ENCODE measurements around the gene SEMA3A. TPM values are rescaled to one million over a fixed set of nuclear protein-coding genes. Genes with fewer than 3 reads are reported as not detected.

SEMA3A gene
- total RNA-seq, 1 experiment from 2014 or later = 32.2 TPM

DNA sequence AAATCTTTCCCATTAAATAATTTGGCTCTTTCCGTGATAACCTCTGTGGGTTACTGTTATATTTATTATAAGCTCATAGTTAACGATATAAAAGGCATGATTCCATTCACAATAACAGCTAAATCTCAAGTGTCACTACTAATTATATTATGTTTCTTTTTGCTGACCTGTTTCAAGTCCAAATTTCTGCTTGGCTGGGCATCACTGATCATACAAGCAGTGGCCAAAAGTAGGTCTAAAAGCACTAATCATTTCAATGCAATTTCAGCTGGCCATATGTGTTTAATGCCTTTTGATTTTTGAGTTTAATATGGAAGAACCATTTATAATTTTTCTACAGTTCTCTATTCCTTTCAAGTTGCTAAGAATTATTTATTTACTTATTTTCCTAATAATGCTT lies 110.7 kb downstream of the SEMA3A start:
- H3K36me3 Mint-ChIP-seq = peaks cover 3% of the 10 kb centered on the region; the same call in 1 of the 2 replicates
- H3K9me3 Mint-ChIP-seq = no peaks in the 10 kb centered on the region
- H3K4me1 Mint-ChIP-seq = peaks cover 12% of the 10 kb centered on the region
- no peak overlapping the region for H3K27ac Mint-ChIP-seq
- H3K4me3 Mint-ChIP-seq = no peak overlapping the region
- no peaks in the 10 kb centered on the region for H3K27me3 Mint-ChIP-seq (ENCODE audit: low read depth)
- POLR2A ChIA-PET = no interaction called here
- no peak for ATAC-seq
- DNase-seq (ENCODE audit: low spot score) = no peak
- no peak for TF ChIP-seq ZBTB21 (CRISPR knock-in tag; IDR thresholded peaks at IDR 0.05; ENCODE audit: borderline replicate concordance)
- CTCF ChIA-PET = no interaction called here

DNA sequence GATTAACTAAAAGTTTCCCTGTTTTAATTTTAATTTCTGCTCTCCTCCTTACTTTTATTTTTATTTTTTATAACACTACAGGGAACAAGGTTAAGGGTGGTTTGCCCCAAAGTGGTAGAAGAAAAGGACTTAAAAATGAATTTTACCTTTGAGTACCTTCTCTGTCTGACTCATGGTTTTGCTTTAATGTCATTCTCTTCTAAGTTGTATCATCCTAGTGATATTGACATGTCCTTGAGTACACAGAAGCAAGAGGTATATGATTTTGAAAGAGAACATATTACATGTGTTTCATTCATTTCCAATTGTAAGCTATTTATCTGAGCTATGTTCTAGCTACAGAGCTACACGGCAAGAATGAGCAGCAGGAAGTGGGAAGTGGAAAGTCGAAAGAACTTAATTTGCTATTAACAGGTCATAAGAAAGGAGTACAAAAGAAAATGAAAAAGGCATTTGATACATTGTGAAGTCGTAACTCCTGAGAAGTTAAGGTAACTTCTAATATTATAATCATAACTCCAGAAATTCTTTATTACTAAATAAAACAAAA lies 112.5 kb downstream of the SEMA3A start:
- Mint-ChIP-seq H3K4me3 (no peak overlapping the region), H3K27ac (peak overlapping the region; percentile 90; the same call in 1 of the 2 replicates), H3K9me3 (no peaks in the 10 kb centered on the region), H3K27me3 (ENCODE audit: low read depth) (no peaks in the 10 kb centered on the region), H3K4me1 (peaks cover 16% of the 10 kb centered on the region), H3K36me3 (peaks cover 3% of the 10 kb centered on the region; the same call in 1 of the 2 replicates)
- DNase-seq (ENCODE audit: low spot score) = no peak
- POLR2A ChIA-PET = no interaction called here
- CTCF ChIA-PET = no interaction called here
- TF ChIP-seq, protein P1, sequence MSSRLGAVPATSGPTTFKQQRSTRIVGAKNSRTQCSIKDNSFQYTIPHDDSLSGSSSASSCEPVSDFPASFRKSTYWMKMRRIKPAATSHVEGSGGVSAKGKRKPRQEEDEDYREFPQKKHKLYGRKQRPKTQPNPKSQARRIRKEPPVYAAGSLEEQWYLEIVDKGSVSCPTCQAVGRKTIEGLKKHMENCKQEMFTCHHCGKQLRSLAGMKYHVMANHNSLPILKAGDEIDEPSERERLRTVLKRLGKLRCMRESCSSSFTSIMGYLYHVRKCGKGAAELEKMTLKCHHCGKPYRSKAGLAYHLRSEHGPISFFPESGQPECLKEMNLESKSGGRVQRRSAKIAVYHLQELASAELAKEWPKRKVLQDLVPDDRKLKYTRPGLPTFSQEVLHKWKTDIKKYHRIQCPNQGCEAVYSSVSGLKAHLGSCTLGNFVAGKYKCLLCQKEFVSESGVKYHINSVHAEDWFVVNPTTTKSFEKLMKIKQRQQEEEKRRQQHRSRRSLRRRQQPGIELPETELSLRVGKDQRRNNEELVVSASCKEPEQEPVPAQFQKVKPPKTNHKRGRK (CRISPR knock-in tag; IDR thresholded peaks at IDR 0.05; ENCODE audit: borderline replicate concordance) = no peak
- no peak for TF ChIP-seq NFYB (CRISPR knock-in tag; conservative IDR thresholded peaks at IDR 0.05; ENCODE audit: low read depth)
- no peak for TF ChIP-seq GABPB1 (CRISPR knock-in tag; IDR thresholded peaks at IDR 0.05)
- no peak for TF ChIP-seq TEAD4 (CRISPR knock-in tag; IDR thresholded peaks at IDR 0.05)
- TF ChIP-seq SP1 (CRISPR knock-in tag; conservative IDR thresholded peaks at IDR 0.05) = no peak
- TF ChIP-seq, protein P2, sequence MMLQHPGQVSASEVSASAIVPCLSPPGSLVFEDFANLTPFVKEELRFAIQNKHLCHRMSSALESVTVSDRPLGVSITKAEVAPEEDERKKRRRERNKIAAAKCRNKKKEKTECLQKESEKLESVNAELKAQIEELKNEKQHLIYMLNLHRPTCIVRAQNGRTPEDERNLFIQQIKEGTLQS (CRISPR knock-in tag; conservative IDR thresholded peaks at IDR 0.05) = no peak
- no peak for TF ChIP-seq GRHL2 (CRISPR knock-in tag; IDR thresholded peaks at IDR 0.05; ENCODE audit: insufficient replicate concordance, severe bottlenecking)
- TF ChIP-seq MYBL2 (CRISPR knock-in tag; IDR thresholded peaks at IDR 0.05) = no peak
- TF ChIP-seq NR1H2 (CRISPR knock-in tag; IDR thresholded peaks at IDR 0.05) = no peak
- no peak for TF ChIP-seq ETV6 (CRISPR knock-in tag; IDR thresholded peaks at IDR 0.05)
- TF ChIP-seq, protein P3, sequence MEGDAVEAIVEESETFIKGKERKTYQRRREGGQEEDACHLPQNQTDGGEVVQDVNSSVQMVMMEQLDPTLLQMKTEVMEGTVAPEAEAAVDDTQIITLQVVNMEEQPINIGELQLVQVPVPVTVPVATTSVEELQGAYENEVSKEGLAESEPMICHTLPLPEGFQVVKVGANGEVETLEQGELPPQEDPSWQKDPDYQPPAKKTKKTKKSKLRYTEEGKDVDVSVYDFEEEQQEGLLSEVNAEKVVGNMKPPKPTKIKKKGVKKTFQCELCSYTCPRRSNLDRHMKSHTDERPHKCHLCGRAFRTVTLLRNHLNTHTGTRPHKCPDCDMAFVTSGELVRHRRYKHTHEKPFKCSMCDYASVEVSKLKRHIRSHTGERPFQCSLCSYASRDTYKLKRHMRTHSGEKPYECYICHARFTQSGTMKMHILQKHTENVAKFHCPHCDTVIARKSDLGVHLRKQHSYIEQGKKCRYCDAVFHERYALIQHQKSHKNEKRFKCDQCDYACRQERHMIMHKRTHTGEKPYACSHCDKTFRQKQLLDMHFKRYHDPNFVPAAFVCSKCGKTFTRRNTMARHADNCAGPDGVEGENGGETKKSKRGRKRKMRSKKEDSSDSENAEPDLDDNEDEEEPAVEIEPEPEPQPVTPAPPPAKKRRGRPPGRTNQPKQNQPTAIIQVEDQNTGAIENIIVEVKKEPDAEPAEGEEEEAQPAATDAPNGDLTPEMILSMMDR (IDR thresholded peaks at IDR 0.05) = no peak
- no peak for TF ChIP-seq IRF2 (CRISPR knock-in tag; IDR thresholded peaks at IDR 0.05; ENCODE audit: borderline replicate concordance, low read depth)
- TF ChIP-seq, protein P4, sequence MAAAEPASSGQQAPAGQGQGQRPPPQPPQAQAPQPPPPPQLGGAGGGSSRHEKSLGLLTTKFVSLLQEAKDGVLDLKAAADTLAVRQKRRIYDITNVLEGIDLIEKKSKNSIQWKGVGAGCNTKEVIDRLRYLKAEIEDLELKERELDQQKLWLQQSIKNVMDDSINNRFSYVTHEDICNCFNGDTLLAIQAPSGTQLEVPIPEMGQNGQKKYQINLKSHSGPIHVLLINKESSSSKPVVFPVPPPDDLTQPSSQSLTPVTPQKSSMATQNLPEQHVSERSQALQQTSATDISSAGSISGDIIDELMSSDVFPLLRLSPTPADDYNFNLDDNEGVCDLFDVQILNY (CRISPR knock-in tag; IDR thresholded peaks at IDR 0.05) = no peak
- ATAC-seq = no peak

DNA sequence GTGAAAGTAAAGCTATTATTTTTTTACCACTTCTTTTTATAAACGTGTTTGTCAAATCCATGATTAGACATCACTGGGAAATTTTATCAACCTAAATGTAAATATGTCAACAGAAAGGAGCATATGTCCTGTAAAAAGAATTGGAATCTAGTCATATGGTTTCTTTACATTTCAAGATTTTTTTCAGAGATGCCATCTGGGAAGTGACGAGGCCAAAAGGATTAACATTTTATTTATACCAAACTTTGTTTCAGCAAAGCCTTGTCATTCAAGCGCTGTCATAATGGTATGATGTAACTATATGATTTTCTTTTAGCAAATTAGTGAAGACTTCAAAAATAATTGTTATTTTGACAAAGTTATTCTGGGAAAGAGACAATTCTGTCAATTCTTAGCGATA lies 117.3 kb downstream of the SEMA3A start:
- Mint-ChIP-seq H3K27me3 (ENCODE audit: low read depth) (no peaks in the 10 kb centered on the region), H3K9me3 (no peaks in the 10 kb centered on the region), H3K36me3 (peaks cover 3% of the 10 kb centered on the region; the same call in 1 of the 2 replicates), H3K4me1 (peaks cover 14% of the 10 kb centered on the region), H3K4me3 (no peak overlapping the region), H3K27ac (no peak overlapping the region)
- CTCF ChIA-PET = interaction anchor here (0.5 kb wide), 1 partner anchor 108 kb away, joined by 4 read pairs; no protein-coding TSS in a partner anchor
- TF ChIP-seq ZNF138 (CRISPR knock-in tag; conservative IDR thresholded peaks at IDR 0.05) = no peak
- POLR2A ChIA-PET = no interaction called here
- no peak for ATAC-seq
- no peak for DNase-seq (ENCODE audit: low spot score)

DNA sequence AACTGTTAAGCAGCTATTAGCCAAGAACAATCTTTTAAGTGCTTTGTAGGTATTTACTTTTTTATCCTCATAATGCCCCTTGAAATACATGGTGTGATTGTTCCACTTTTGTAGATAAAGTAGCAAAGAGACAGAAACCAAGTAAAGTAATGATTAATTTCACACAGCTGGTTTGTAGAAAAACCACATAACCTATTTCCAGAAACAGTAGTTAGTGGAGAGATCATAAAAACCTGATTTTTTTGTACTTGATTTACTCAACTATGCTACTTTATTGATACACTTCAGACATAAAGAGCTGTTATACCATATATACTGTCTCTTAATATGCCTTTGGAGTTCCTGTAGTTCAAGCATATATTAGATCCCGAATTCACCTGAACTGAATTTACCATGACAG lies 118.4 kb downstream of the SEMA3A start:
- no peak for TF ChIP-seq SOX15 (CRISPR knock-in tag; IDR thresholded peaks at IDR 0.05)
- TF ChIP-seq, protein P4 (CRISPR knock-in tag; IDR thresholded peaks at IDR 0.05) = no peak
- TF ChIP-seq, protein P5, sequence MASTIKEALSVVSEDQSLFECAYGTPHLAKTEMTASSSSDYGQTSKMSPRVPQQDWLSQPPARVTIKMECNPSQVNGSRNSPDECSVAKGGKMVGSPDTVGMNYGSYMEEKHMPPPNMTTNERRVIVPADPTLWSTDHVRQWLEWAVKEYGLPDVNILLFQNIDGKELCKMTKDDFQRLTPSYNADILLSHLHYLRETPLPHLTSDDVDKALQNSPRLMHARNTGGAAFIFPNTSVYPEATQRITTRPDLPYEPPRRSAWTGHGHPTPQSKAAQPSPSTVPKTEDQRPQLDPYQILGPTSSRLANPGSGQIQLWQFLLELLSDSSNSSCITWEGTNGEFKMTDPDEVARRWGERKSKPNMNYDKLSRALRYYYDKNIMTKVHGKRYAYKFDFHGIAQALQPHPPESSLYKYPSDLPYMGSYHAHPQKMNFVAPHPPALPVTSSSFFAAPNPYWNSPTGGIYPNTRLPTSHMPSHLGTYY (CRISPR knock-in tag; IDR thresholded peaks at IDR 0.05) = no peak
- Mint-ChIP-seq H3K27me3 (ENCODE audit: low read depth) (no peaks in the 10 kb centered on the region), H3K36me3 (peaks cover 3% of the 10 kb centered on the region; the same call in 1 of the 2 replicates), H3K27ac (no peak overlapping the region), H3K4me1 (peaks cover 14% of the 10 kb centered on the region), H3K4me3 (no peak overlapping the region), H3K9me3 (no peaks in the 10 kb centered on the region)
- ChIA-PET POLR2A (no interaction called here), CTCF (no interaction called here)
- ATAC-seq = no peak
- DNase-seq (ENCODE audit: low spot score) = no peak
